GM21515 (cell line): ENCODE measurements around the gene FNIP2.

Experiments
- ATAC-seq: cut with Tn5 transposase; IDR thresholded peaks from one replicate; pipeline ENCODE4 v1.9.1; 2021; ENCODE audit not compliant: unreplicated experiment

FNIP2 gene

DNA sequence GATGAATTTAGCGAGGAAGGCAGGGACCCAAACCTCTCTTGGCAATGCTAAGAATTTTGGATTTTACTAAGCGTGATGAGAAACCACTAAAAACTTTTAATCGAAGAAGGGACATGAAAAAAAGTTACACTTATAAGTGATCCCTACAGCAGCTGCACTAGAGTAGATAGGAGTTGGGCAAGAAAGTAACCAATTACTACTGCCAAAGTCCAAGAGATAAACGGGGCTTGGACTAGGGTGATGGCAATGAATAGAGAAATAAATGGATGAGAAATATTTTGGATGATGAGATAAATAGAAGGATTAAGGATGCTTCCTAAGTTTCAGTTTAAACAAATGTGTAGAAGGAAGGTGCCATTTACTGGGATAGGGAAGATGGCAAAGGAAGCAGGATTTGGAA lies 6.3 kb upstream of the FNIP2 start:
- ATAC-seq: no peak

DNA sequence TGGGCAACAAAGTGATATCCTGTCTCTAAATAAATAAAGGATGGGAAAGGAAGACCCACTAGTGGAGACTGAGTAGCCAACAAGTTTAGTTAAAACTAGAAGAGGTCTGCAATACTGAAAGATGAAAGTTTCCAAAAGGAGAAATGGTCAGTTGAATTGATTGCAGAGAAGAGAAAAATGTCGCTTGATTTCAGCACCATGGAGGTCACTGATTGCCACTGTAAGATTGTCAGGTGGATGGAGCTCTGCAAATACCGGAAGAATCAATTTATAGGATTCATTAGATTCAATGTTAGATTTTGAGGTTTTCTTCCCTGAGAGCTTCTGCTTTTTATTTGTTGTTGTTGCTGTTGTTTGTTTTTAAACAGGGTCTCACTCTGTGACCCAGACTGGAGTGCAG lies 5.4 kb upstream of the FNIP2 start:
- ATAC-seq: no peak

DNA sequence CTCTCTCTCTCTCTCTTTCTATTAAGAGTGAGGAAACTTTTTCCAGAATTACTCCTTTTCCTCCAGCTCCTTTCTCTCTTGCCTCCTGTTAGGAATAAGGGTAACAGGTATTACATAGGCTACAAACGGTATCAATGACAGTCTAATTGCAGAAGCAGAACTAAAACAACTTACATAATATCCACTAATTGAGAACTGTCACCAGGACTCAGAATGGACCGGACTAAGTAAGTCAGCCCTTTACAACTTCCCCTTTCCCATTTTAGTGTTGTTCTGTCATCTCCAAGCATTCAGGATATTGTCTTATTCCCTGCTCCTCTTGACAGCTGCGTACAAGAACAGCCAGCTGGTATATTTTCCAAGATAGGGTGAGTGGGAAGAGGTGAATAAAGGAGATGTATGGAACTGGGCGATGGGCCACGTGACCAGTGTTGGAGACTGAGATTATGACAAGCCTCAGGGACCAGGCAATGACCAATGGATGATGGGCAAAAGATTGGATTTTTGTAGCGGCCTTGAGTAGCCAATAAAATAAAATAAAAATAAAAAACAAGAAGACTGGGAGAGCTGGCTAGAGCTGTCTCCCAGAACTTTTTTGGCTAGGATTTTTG lies 2.3 kb upstream of the FNIP2 start:
- no peak for ATAC-seq

DNA sequence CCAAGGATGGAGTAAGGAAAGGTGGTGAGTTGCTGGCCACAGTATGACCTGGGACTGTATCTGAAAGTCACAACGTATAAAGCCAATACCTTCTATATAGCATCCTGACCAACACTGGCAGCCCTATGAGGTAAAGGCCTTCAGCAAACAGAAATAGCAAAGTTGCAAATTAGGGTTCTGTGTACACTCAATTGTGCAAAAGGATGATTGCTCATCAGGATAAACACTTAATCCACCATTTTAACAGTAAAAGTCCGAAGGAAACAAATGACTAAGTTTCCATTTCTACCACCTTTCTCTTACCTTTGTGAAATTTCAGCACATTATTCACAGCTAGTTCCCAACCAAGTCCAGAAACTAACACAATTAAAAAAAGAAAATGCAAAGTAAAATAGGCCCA lies 1.4 kb upstream of the FNIP2 start:
- no peak for ATAC-seq

DNA sequence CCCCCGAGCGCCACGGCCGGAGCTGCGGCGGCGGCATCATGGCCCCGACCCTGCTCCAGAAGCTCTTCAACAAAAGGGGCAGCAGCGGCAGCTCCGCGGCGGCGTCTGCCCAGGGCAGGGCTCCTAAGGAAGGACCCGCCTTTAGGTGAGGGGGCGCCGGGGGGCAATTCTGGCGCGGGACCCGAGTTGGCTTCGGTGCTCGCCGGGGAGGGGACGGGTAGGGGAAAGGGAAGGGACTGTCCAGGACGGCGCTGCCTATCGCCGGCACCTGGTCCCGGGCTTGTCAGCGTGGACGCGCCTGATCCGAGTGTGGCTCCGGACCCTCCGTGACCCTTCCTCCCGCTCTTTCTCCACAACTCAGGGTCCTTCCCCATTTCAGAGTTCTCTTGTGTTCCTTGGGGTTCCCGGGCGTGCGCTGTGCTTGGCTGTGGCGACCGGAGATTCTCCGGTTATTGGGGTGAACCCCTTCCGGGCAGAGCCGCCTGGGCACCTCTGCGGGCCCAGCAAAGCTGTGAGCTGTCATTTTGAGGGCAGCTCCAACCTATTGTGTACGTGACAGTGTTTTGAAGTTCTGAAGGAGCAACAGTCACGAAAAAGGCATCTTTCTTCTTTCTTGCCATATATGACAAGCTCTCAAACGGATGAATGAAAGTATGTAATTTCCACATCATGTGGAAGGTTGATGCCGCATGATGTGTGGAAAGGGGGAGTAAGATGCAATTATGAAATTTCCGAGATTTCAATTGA lies 522 bp downstream of the FNIP2 start:
- peak; percentile 27 for ATAC-seq

DNA sequence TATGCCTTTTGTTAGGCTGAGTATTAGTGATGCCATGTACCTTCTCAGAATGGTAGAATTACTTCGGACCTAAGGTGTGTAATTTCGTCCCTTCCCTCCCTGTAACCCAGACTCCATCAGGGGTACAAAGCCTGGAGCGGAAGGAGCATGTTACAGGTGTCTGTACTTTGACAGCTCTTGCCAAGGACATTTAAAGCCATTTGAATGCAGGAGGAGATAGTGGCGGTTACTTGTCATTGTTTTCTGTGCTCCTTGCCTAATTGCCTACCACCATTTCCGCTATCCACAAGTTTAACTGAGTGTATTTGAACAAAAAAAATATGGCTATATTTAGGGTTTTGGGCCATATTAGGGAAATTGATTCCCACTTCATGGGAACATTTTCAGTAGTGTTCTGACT lies 1.8 kb downstream of the FNIP2 start:
- ATAC-seq: no peak

DNA sequence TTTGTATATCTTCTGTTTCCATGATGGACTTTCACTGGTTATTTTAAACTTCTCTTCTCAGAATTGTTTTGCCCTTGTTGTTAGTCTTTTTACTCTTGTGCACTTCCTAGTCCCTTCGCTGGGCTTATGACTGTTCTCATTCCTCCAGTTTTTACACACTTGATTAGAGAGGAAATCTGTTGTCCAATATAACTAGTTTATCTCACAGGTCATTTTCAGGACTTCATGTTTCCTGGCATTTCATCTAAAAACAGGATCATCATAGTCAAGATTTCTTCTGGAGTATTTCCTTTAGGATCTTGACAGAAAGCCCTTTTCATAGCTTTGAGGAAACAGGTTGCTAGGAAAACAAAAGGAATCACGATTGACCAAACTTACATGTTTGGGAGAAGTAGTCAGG lies 3.0 kb downstream of the FNIP2 start:
- ATAC-seq: no peak

DNA sequence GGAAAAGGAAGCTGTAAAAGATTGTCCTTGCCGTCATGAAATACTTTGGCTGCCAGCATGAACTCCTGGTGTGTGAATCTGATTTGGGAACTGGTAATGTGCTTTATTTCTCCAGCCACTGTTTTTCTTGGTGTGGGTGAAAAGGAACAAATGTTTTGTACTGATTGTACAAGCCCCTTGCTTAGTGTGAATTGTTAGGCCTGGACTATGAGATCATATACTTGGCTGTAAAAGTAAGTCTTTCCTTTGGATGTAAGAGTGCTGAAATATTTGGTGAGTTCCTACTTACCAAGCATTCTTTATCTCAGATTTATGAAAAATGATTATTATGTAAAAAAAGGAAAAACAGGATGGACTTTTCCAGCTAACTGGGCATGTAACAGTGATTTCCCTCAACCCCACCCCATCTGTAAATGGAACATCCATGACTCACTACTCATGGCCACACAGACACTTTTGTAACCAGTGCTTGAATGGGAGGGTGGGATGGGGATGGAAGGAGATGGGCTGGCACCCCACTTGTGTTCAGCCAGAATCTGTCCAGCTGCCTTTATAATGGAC lies 6.3 kb downstream of the FNIP2 start:
- ATAC-seq: no peak

DNA sequence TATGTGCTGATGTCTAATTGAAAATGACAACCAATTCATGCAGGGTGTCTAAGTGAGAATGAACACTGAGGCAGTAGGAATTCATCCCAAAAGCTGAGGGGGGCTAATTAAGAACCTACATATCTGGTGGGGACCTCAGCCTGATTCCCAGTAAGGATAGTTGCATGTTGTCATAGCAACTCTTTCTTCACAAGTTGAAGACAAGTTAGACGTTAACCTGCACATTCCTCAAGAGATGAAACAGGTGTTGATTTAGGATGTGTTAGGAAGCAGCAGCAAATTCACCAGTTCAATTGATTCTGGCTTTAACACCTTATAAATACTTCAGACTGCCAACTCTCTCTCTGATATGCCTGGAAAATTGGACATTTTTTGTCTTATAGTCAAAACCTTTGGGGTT lies 7.3 kb downstream of the FNIP2 start:
- no peak for ATAC-seq

DNA sequence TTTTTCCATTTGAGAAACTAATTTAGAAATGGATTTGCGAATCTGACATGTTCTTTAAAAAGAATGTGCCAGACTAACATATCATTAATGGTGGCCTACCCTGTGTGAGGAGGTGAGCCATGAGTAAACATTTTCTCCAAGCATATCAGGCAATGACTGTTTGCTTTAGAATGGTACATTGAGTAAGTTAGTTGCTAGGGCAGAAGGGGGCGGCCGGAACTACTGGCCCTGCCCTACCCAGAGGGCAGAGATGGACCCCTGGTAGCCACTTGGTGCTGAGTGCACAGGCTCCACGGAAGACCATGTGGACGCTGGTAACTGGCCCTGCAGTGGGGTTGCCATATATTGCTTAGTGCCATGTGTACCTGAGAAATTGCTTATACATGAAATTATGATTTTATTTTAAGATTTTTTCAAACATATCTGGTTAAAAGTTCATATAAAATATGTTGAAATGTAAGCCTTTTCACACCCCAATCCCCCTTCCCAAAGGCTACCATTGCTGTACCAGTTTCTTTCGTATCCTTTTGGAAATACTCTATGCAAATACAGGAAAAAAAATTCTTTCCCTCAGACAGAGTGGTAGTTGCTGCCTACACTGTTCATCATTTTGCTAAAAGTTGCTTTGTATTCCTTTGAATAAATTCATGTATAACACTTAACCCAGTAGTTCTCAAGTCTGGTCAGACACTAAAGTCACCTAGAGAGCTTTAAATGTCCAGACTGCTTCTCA lies 8.8 kb downstream of the FNIP2 start:
- ATAC-seq: no peak

DNA sequence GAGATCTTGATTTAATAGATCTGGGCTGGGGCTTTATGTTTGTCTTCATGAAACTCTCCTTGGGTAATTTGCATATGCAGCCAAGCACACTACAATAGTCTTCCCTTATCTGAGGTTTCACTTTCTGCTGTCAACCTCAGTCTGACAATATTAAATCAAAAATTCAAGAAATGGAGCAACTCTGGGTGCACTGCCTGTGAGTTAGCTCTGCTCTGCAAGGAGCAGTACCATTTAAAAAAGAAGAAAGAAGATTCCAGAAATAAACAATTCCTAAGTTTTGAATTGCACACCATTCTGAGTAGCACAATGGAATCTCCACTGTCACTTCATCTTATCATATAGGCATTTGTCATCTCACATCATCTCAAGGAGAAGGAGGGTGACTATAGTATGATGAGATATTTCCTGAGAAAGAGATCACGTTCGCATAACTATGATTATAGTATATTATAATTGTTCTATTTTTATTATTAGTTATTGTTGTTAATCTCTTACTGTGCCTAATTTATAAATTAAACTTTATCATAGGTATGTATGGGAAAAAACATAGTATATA lies 9.4 kb downstream of the FNIP2 start:
- ATAC-seq: peak; percentile 99

DNA sequence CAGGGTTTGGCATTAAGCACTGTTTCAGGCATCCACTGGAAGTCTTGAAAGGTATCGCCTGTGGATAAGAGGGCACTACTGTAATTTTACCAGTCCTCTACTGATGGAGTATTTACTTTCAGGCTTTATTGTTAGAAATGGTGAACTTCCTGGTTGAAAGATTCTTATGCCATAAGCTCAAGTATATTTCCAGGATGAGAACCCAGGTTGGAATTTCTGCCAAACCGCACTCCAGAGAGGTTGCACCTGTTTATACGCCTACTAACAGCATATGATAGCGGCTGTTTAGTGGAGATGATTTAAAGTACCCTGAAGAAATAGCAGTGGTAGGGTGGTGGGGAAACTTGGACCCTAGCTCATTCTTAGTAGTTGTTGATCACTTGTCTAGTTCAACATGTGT lies 9.9 kb downstream of the FNIP2 start:
- no peak for ATAC-seq

DNA sequence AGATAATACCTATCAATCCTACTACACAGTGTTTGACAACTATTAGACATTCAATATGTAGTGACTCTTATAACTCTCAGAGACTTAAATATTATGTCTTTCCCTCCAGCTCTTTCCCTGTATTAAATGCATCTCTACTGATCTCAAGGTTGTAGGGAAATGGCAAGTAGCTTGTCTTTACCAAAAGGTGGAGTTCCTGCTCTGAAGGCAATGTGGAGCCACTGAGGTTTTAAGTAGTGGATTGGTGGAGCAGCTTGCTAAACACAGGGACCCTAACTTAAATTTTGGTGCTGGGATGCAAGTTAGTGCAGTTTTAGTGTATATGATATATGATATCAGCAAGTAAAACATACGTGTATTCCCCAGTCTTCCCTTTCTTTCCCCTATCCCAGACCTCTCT lies 13.1 kb downstream of the FNIP2 start:
- no peak for ATAC-seq

DNA sequence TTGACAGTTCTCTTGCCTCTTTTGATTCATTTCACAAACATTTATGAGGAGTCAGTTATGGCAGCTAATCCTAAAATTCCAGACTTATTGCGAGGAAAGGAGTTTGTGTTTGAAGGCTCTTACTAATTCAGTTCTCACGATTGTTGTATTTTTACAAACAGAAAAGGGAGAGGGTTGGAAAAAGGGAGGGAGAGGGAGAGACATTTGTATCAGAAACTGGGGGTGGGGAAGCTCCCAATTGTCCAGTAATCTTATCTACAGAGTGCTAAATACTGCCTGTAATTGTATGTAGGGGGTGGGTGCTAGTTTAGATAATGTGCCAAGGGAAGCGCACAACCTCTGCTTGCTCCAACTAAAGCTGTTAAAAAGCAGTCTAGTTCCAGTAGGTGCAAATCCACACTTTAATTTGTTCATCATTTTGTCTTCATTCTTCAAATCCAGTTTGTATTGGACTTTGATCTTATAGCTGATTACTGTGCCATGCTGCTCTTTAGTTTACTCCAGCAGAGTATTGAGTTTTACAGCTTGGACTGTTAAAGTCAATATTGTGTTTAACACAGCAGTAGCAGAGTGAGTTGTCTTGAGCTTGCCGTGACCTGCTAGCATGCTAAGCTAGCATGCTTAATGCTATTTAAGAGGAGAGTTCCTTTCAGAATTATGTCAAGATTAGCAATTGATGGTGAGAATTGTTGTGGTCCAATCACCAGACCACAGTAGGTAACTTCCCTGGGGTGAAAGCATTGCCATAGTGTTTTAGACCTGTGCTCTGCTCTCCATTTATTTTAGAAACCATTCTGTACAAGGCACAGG lies 13.9 kb downstream of the FNIP2 start:
- no peak for ATAC-seq

DNA sequence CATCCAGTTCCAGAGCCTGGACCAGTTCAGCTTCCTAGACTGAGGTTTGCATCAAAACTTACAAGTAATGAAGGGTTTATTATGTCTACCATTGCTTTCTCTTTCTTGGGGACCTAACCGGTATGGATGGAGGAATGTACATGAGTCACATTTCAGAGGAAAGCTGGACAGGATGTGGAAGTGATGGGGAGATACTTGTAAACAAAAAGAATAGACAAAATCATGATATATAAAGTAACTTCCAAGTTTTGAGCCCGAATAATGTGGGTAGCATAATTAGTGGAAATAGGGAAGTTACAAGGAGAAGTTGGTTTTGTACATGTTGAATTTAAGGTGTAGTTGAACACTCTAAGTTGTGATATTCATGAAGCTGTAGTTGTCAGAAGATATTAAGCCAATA lies 15.0 kb downstream of the FNIP2 start:
- ATAC-seq: no peak

DNA sequence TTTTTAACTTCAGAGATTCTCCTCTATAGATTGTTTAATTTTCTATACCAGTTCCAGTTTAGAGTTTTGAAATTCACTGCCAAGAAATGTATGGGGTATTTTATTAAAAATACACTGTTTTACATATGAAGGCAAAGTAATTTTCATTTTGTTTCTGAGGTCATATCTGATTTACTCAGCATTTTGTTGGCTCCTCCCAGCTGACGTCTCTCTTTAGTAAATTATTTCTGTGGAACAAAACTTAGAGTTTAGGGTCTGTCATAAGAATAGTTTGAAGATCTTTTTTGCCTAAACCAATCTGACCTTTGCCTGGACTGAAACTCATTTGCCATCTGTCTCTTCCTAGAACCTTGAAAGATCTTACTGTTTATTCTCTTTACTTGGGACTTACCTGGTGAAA lies 16.9 kb downstream of the FNIP2 start:
- no peak for ATAC-seq

DNA sequence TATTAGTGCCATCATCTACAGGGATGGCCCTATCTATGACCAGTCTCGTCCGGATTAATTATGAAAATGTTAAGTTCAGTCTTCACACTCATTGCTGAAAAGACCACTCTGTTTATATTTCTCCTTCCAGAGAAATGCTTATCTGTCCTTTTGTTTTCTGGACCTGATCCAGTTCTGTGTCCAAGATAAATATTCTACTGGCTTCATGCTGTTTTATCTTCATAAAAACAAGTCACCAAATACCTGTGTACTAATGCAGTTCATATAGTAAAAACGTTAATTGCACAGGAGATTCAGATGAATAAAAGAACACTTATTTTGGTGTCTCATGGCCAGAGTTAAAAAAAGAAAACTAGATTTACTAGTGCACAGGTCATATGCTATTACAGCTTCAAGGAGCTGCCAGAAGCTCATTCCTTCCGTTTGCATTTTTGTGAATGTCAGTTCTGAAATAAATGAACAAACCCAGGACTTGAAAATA lies 17.3 kb downstream of the FNIP2 start:
- no peak for ATAC-seq

DNA sequence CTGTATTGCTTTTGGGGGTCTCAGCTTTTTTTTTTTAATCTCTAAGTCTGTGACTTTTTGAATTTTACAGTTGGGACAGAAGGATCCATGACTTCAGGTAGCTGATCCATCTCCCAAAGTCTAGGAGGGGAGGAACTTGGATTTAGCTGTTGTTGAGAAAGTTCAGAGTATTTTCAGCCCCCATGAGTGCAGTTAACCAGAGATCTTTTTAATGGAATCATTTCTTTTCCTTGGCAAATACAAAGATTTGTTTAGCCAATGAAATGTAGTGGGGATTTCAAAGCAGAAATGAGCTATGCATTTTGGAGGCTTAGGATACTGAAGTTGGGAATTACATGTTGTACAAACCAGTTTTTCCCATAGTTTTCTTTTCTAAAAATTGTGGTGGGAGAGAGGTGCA lies 18.1 kb downstream of the FNIP2 start:
- ATAC-seq: no peak

DNA sequence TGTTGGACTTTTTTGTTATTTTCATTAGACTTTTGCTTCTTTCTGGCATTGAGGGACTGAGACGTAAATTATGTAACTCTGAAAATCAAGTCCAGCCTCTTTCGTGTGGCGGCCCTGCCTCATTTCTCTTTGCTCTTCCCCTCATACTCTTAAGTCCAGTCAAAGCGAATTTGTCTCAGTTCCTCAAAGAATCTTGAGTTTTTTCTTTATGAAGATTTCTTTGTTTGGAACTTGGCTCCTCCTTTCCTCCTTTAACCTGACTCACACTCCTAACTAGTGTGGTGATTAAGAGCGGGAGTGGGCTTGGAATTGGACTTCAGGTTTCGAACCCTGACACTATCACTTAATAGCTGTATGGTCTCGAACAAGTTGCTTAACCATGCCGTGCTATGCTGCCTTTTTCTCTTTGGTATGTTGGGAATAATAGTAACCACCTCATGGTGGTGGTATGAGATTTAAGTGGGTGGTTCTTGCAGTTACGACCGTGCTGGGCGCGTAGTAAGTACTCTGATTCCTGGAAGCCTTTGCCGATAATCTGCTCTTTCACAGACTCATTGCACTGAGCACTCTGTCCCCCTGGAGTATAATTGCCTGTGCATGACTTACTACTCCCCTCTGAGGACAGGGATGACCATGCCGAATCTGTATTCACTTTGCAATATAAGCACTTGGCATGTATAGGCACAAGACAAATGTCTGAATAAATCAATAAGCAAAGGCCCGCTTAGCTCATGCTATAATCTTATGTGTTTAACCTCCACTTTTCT lies 19.1 kb downstream of the FNIP2 start:
- no peak for ATAC-seq

DNA sequence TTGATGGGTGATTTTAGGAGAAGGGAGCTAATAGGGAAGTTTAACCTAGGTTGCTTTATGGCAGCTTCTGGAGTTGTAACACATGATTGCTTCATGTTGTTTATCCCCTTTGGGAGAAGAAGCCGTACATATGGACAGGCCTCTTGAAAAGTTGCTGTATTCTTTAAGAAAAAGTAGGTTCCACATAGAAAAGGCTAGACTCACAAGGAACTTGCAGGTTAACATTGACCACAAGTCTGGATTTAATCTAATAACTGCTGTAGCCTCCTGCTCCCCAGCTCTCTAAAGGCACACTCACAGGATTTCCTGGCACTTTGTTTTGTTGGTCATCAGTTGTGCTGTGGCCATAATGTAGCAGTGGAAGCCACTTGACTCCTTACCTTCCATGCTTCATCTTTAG lies 19.7 kb downstream of the FNIP2 start:
- ATAC-seq: no peak
